C4-2B (cell line): Measurements from ENCODE around the gene MSI2.

Experiments
- H3K27ac ChIP-seq: fragments of 450-650 bp; 2 replicates; pipeline ENCODE4 v1.5.1; 2017
- CTCF ChIP-seq: fragments of 450-650 bp; conservative IDR thresholded peaks from 2 replicates; pipeline ENCODE4 v1.5.1; 2017; ENCODE audit warnings: mild to moderate bottlenecking
- ZFX ChIP-seq: fragments of 450-650 bp; IDR thresholded peaks from 2 replicates; pipeline ENCODE4 v1.6.1; 2017

The MSI2 gene

GRCh38 chr17:57350266-57350665, 93.9 kb downstream of the MSI2 start:
- TF ChIP-seq ZFX (no peak), CTCF (no peak)
- H3K27ac ChIP-seq = no peak overlapping the region

GRCh38 chr17:57352665-57353175, 96.4 kb downstream of the MSI2 start:
- no peak overlapping the region for H3K27ac ChIP-seq
- TF ChIP-seq ZFX (no peak), CTCF (no peak)

- H3K27ac ChIP-seq = no peak overlapping the region
- TF ChIP-seq CTCF (no peak), ZFX (no peak)
These were observed 98.3 kb downstream of the MSI2 start for GRCh38 chr17:57354673-57355072.

GRCh38 chr17:57355090-57355859, 99.0 kb downstream of the MSI2 start:
- H3K27ac ChIP-seq = no peak overlapping the region
- TF ChIP-seq CTCF (no peak), ZFX (no peak)

GRCh38 chr17:57356153-57356718, 99.9 kb downstream of the MSI2 start:
- TF ChIP-seq CTCF = no peak
- no peak for TF ChIP-seq ZFX

GRCh38 chr17:57356719-57357391, 100.5 kb downstream of the MSI2 start:
- TF ChIP-seq CTCF (no peak), ZFX (no peak)
- H3K27ac ChIP-seq = peak overlapping the region; percentile 77

More at GRCh38 chr17:57356153-57356718, 99.9 kb downstream of the MSI2 start:
- no peak overlapping the region for H3K27ac ChIP-seq

- peak overlapping the region; percentile 77 for H3K27ac ChIP-seq
- no peak for TF ChIP-seq CTCF
- TF ChIP-seq ZFX = no peak
These were observed 101.1 kb downstream of the MSI2 start for GRCh38 chr17:57357392-57357784.
